WI38 (cell line): ENCODE measurements around the gene SNX10.

ENCODE experiments used
- H3K4me3 ChIP-seq: 2 replicates; pipeline ENCODE4 v1.5.1; 2011; ENCODE audit warnings: low read depth, mild to moderate bottlenecking, control low read depth, low read length
- CTCF ChIP-seq: IDR thresholded peaks from 2 replicates; pipeline ENCODE4 v1.5.1; 2012; ENCODE audit warnings: low read depth, mild to moderate bottlenecking, control low read depth, low read length

Gene SNX10

GRCh38 chr7:26403640-26404039 is 112.0 kb downstream of the SNX10 start:
- TF ChIP-seq CTCF: no peak
- H3K4me3 ChIP-seq: no peak overlapping the region

GRCh38 chr7:26404189-26404996 is 112.7 kb downstream of the SNX10 start:
- H3K4me3 ChIP-seq: no peak overlapping the region
- no peak for TF ChIP-seq CTCF

GRCh38 chr7:26406433-26406832 is 114.8 kb downstream of the SNX10 start:
- no peak overlapping the region for H3K4me3 ChIP-seq
- no peak for TF ChIP-seq CTCF

GRCh38 chr7:26409661-26410547 is 118.2 kb downstream of the SNX10 start:
- no peak overlapping the region for H3K4me3 ChIP-seq
- TF ChIP-seq CTCF: no peak

- H3K4me3 ChIP-seq: no peak overlapping the region
- no peak for TF ChIP-seq CTCF
Measured at GRCh38 chr7:26413007-26413691, 121.5 kb downstream of the SNX10 start.

- no peak overlapping the region for H3K4me3 ChIP-seq
- no peak for TF ChIP-seq CTCF
Measured at GRCh38 chr7:26416004-26416403, 124.3 kb downstream of the SNX10 start.
